Type B pancreatic cell (in vitro differentiated cells): Measurements from ENCODE around the gene PRMT1. TPM values are rescaled to one million over a fixed set of nuclear protein-coding genes. Genes with fewer than 3 reads are reported as not detected.

ENCODE experiments used
- DNase-seq: peaks from one replicate; pipeline ENCODE4 v3.0.0; 2021; ENCODE audit warnings: mixed read lengths; ENCODE audit not compliant: unreplicated experiment; ENCODE audit errors: extremely low spot score
- H3K27ac Mint-ChIP-seq: 2 replicates; pipeline ENCODE4 v1.8.0; 2021; ENCODE audit warnings: mild to moderate bottlenecking, mixed read lengths
- H3K27me3 Mint-ChIP-seq: 2 replicates; pipeline ENCODE4 v1.8.0; 2021; ENCODE audit warnings: mixed read lengths
- H3K36me3 Mint-ChIP-seq: 2 replicates; pipeline ENCODE4 v1.8.0; 2021; ENCODE audit warnings: mixed read lengths
- H3K4me1 Mint-ChIP-seq: one replicate; pipeline ENCODE4 v1.8.0; 2021; ENCODE audit warnings: mixed read lengths; ENCODE audit not compliant: unreplicated experiment
- H3K4me3 Mint-ChIP-seq: 2 replicates; pipeline ENCODE4 v1.8.0; 2021; ENCODE audit warnings: mild to moderate bottlenecking, mixed read lengths
- H3K9me3 Mint-ChIP-seq: 2 replicates; pipeline ENCODE4 v1.8.0; 2021; ENCODE audit warnings: mixed read lengths
- CTCF ChIP-seq: fragments of 200-600 bp; sonication (generic); conservative IDR thresholded peaks from 2 replicates; pipeline ENCODE4 v1.5.0; 2021; ENCODE audit warnings: antibody characterized with exemption, mild to moderate bottlenecking
- total RNA-seq: library from RNA; stranded (reverse); gene quantifications from 2 replicates; pipeline ENCODE4 v1.2.1, GENCODE V29; 2021; ENCODE audit warnings: low replicate concordance

PRMT1 gene
- total RNA-seq, 1 donor from 2014 or later: 195 TPM

GRCh38 chr19:49687150-49687549 is 10.1 kb downstream of the PRMT1 start:
- peaks cover 20% of the 10 kb centered on the region for H3K4me1 Mint-ChIP-seq
- no peak overlapping the region for H3K27ac Mint-ChIP-seq
- no peaks in the 10 kb centered on the region for H3K9me3 Mint-ChIP-seq
- no peak for TF ChIP-seq CTCF
- peaks cover 11% of the 10 kb centered on the region for H3K36me3 Mint-ChIP-seq
- H3K4me3 Mint-ChIP-seq: no peak overlapping the region
- DNase-seq: no peak
- peaks cover 9% of the 10 kb centered on the region for H3K27me3 Mint-ChIP-seq

- H3K4me3 Mint-ChIP-seq: peak overlapping the region; percentile 55
- peaks cover 11% of the 10 kb centered on the region for H3K36me3 Mint-ChIP-seq
- no peak for TF ChIP-seq CTCF
- H3K9me3 Mint-ChIP-seq: no peaks in the 10 kb centered on the region
- peaks cover 20% of the 10 kb centered on the region for H3K4me1 Mint-ChIP-seq
- no peak overlapping the region for H3K27ac Mint-ChIP-seq
- H3K27me3 Mint-ChIP-seq: peaks cover 9% of the 10 kb centered on the region
- peak; percentile 68 for DNase-seq
These were observed 10.7 kb downstream of the PRMT1 start for GRCh38 chr19:49687566-49688316.

- H3K27ac Mint-ChIP-seq: no peak overlapping the region
- no peaks in the 10 kb centered on the region for H3K9me3 Mint-ChIP-seq
- no peak overlapping the region for H3K4me3 Mint-ChIP-seq
- peaks cover 20% of the 10 kb centered on the region for H3K4me1 Mint-ChIP-seq
- peaks cover 9% of the 10 kb centered on the region for H3K27me3 Mint-ChIP-seq
- H3K36me3 Mint-ChIP-seq: peaks cover 11% of the 10 kb centered on the region
- DNase-seq: no peak
- TF ChIP-seq CTCF: no peak
These were observed 11.6 kb downstream of the PRMT1 start for GRCh38 chr19:49688531-49689132.

- peak; percentile 60 for TF ChIP-seq CTCF
- peak; percentile 75 for DNase-seq
- peaks cover 20% of the 10 kb centered on the region for H3K4me1 Mint-ChIP-seq
These were observed 12.3 kb downstream of the PRMT1 start, which contains the start of gene ADM5 for GRCh38 chr19:49689133-49690078. ADM5 (plus strand) TSS chr19:49689594; CDS start chr19:49689838, 244 bp downstream.

GRCh38 chr19:49690079-49690655 is 13.1 kb downstream of the PRMT1 start:
- Mint-ChIP-seq H3K27ac (peak overlapping the region; percentile 87), H3K27me3 (peaks cover 9% of the 10 kb centered on the region), H3K9me3 (no peaks in the 10 kb centered on the region), H3K4me1 (peaks cover 20% of the 10 kb centered on the region), H3K4me3 (peak overlapping the region; percentile 92), H3K36me3 (peaks cover 6% of the 10 kb centered on the region)
- TF ChIP-seq CTCF: peak; percentile 16
- DNase-seq: no peak

More at GRCh38 chr19:49689133-49690078, 12.3 kb downstream of the PRMT1 start, which contains the start of gene ADM5:
- Mint-ChIP-seq H3K27me3 (peaks cover 9% of the 10 kb centered on the region), H3K27ac (peak within 1 kb of the TSS; percentile 87), H3K36me3 (peaks cover 6% of the 10 kb centered on the region), H3K9me3 (no peaks in the 10 kb centered on the region), H3K4me3 (peak within 1 kb of the TSS; percentile 92)
